HG03060 (cell line): Measurements from ENCODE around the gene XIRP2.
"Not testable (repeated sequence)": the region's sequence is repeated elsewhere in the genome, so short reads cannot be mapped to it uniquely, and the experiment has no call there.

Experiments used
- ATAC-seq: cut with Tn5 transposase; IDR thresholded peaks from one replicate; pipeline ENCODE4 v1.9.1; 2021; ENCODE audit warnings: low read depth, moderate number of reproducible peaks; ENCODE audit not compliant: unreplicated experiment

Gene XIRP2

DNA sequence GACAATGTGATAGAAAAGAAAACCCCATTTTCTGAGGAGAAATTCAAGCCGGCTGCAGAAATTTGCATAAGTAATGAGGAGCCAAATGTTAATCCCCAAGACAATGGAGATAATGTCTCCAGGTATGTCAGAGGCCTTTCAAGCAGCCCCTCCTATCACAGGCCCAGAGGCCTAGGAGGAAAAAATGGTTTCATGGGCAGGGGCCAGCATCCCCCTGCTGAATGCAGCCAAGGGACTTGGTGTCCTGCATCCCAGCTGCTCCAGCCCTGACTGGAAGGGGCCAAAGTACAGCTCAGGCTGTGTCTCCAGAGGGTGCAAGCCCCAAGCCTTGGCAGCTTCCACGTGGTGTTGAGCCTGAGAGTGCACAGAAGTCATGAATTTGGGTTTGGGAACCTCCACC, 380.0 kb downstream of the XIRP2 start:
- not testable (repeated sequence) for ATAC-seq

DNA sequence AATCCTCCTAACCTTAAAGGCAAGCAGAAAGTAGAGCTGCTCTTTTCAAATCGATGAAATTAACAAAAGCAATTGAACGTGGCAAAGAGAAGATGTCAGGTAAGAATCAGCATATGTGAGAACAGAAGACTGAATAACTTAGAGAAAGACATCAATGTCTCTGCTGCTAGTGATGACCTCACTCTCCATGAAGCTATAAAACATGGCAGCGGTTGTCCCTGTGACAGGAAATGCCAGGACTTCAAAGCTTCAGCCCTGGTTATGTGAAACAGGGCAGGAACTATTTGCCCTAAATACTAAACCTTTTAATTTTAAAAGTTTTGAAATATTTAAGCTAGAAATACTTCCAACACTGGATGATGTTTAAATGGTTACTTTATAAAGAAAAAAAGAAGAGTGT, 383.7 kb downstream of the XIRP2 start:
- no peak for ATAC-seq

DNA sequence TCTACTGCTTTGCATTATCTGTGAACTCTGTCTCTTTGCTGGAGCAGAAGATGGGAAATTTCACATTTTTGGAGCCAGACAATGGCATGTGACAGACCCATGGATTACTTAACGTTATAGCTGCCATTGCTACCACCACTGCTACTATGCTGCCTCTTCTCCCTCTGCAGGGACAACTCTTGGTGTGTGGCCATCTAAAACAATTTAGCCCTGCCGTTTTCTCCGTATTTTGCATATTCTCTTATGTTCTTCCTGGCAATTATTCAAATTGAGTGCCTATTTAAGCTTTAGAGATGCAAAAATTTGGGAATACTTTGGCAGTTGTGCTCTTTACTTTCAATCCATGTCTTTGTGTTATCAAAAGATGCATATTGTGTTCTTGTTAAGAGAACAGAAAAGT, 386.8 kb downstream of the XIRP2 start:
- no peak for ATAC-seq

DNA sequence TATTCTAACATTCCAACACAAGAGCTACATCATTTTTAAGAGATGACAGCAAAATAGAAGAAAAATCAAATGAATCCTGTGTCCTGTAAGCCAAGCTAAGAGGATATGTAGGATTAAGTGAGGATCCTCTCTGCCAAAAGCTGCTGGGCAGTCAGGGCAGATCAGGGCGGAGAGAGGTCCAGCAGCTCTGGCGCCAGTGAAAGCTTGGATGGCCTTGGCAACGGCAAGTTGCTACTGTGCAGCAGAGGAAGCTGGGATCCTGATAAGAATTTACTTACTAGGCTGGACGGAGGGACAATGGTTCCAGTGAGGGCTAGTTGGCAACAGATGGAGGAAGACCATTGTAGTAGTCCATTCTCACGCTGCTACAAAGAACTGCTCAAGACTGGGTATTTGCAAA, 391.5 kb downstream of the XIRP2 start:
- no peak for ATAC-seq

DNA sequence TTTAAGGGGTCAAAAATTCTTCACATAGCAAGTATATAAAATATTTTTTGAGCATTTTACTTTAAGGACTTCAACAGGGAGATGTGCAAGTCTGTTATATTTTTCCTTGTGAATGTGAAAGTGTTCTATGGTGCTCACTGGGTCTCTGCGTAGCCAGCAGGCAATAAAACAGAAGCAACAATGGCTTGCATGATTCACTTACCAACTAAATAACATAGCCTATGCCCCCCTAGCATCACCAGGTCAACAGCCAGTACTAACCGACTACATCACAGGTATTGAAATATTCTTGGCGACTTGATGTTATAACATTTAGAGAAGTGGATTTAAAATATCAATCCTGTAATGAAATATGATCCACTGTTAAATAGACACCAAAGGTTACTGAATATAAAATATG, 398.9 kb downstream of the XIRP2 start:
- ATAC-seq: no peak

DNA sequence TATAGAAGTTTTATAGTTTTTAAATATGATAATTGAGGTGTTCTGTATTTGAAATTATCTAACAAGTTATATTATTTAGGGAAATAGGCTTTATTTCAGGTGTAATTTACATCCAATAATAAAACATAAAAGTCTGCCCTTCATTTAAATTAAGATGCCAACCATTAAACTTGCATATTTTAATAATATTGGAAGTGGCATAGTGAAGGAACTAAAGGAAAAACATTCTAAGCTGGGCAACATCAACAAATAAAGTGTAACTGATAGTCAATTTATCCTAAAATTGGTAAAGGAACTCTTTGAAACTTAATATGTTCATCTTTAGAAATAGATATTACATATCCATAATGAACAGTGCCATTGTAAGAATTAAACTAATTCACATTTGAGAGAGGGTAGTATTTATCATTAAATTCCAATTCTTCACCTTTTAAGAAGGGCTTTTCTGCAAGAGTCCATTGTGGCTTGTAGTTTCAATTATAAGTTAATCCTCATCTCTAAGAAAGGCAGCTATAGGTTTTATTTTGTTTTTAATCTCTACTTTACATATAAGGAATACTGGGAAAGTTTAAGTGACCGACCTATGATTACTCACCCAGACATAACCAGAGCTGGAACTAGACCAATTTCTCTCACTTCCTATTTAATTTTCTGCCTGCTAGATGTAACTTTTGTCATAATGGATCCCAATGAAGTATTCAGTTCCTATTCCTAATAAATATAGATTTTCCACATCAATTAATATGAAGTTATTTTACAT, 401.6 kb downstream of the XIRP2 start:
- ATAC-seq: no peak

DNA sequence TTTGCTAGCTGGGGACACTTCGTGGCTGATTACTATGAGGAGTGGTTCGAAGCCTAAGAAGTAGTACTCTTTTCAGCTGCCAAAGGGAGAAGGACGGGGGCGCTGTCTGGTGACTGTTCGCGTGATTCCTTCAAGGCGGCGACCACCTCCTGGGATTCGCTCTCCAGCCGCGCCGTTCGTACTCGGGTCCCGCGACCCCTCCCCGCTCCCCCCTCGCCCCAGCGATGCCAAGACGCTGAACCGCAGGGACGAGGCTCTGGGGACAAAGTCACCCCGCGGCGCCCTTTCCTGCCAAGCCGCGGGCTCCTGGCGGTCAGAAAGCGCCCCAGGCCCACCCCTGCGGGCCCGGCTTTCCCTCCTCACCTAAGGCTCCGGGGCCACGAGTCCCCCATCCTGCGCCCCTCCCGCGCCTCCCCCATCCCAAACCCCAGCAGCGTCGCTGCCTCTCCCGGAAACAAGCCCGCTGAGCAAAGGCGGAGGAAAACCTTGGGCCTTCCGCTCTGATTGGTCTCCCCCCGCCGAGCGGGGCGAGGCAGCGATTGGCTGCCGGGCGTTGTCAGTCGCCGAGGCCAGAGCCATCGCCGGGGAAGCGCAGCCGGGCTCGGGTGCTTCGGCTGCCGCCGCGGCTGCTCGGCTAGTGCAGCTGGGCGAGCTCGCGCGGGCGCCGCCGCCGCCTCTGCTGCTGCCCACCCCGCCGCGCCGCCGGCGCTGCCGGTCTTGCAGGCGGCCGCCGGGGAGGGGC, 404.3 kb downstream of the XIRP2 start, which contains the start of gene B3GALT1:
Gene B3GALT1, plus strand, starts transcription at position 572 of the 742 bp plus-strand sequence.
- peak; percentile 96 for ATAC-seq

DNA sequence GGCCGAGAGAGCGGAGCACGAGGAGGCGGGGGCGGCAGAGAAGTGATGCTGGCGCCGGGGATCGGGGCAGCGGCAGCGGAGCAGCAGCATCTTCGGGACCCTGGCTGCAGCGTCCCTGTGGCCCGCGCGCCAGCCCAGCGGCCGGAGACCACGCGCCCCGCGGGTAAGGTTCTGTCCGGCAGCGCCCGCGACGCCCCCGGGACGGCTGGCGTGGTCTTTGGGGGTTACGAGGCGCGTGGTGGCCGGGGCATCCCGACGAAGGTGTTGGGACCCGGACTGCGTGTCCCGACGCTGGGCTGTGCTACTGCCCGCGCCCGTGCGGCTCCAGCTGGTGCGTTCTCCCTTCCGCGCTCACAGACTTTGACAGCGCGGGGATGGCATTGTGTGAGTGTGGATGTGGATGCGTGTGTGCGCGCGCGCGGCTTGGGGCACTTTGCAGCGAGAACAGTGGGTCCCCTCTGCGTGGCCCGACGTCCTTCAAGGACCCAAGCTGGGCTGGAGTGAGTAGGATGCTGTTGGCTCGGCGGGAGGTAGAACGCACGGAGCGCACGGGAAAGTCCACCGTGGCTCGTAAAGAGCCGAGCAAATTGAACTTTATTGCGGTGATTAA, 405.0 kb downstream of the XIRP2 start:
- ATAC-seq: no peak

DNA sequence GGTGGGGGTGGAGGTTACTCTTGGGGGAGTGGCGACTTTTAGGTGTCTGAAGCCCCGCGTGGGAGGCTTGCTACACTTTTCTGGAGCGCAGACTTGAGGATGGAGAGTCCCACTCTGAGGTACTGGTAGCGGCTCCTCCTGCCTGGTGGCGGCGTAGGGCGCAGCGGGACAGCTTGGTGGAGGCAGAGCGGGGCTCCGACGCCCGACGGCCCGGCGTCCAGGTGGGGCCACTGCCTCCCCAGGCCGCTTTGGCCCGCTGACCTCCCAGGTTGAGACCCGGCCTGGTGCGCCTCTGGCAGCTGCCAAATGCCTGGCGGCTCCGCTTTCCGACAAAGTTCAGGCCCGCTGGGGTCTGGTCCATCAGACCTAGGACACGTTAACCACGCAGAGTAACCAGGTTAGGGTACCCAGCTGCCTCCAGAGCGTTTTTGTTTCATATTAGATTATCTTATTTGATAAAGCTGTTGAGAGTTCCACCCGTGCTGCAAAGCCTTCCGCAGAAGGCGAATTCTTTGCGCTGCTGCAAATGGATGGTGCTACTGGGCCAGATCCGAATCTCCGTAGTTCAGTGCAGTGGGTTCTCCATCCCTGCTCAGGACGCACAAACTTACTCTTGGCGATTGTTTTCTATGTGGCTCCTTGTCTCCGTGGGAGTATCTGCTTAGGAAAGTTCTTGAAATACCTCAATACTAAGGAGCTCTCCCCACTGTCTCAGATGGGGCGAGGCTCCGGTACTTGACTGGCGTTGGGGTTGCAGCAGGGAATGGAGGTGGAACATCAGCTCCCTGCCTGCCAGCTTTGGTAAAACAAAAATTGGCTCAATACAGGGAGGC, 405.9 kb downstream of the XIRP2 start:
- no peak for ATAC-seq

DNA sequence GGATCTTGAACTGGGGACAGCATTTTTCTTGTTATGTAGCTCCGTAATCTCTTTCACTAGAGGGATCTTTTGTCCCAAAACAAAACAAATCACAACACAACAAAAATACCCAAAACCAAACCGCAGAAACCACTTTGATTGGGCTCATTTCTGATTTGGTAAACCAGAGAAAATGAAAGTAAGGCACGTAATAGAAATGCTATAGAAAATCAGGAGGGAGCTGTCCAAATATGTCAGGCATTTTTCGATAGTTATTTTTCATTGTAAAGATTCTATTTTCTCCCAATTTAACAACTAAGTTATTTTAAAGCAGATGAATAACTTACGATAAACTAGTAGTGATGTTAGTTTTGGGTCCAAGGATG, 406.5 kb downstream of the XIRP2 start:
- ATAC-seq: no peak

DNA sequence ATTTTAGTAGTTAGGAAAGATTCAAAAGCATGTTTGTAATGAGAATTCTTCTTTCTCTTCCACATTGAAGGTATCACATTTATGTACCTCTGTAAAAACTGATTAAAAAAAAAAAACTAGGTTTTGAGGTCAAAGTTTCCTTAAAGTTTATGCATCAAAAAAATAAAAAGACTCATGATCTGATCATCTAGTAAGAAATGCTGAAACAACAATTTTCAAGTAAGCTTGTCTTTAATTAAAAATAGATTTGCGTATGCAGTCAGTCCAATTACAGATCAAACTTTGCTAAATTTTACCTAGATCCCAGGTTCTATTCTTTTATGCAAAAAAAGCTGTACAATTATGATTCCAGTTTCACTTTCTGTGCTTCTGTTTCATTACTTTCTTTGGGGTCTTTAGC, 409.0 kb downstream of the XIRP2 start:
- no peak for ATAC-seq

DNA sequence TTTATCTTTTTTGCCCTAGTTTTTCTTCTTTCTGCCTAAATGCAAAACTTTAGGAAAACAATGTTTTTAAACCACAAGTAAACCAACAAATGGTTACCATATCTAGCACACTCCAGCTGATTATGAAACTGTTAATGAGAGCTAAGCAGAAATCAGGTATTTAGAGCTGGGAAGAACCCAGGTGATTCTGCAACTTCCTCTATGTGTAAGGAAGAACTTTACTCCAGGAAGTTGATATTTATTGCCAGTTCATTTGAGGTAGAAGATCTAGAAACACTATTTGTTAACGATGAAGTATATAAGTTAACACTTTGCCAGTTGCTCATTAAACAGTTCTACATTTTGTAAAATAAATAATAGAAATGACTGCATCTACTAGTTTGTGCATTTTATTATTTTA, 409.7 kb downstream of the XIRP2 start:
- ATAC-seq: no peak
